G401.6 (cell line): ENCODE measurements around the gene TXNIP.

Experiments
- FAIRE-seq: peaks from 2 replicates; lab custom pipeline; 2012; peaks lifted over from hg19 to GRCh38; lab: Jason Lieb, UNC

TXNIP gene

GRCh38 chr1:145985129-145985501 is 11.3 kb downstream of the TXNIP start:
- FAIRE-seq: no peak

- FAIRE-seq: no peak
These were observed 12.2 kb downstream of the TXNIP start for GRCh38 chr1:145983960-145984830.

- FAIRE-seq: no peak
These were observed 13.1 kb downstream of the TXNIP start for GRCh38 chr1:145983206-145983675.

GRCh38 chr1:145982010-145982723 is 14.2 kb downstream of the TXNIP start:
- FAIRE-seq: no peak

- FAIRE-seq: no peak
These were observed 15.9 kb downstream of the TXNIP start for GRCh38 chr1:145980457-145980994.

GRCh38 chr1:145979746-145980456 is 16.5 kb downstream of the TXNIP start:
- FAIRE-seq: no peak

- FAIRE-seq: no peak
These were observed 17.3 kb downstream of the TXNIP start for GRCh38 chr1:145978854-145979745.

GRCh38 chr1:145978471-145978853 is 17.9 kb downstream of the TXNIP start:
- FAIRE-seq: no peak

GRCh38 chr1:145977486-145978470 is 18.6 kb downstream of the TXNIP start:
- peak; percentile 33 for FAIRE-seq

- FAIRE-seq: no peak
These were observed 19.4 kb downstream of the TXNIP start for GRCh38 chr1:145977016-145977415.

- no peak for FAIRE-seq
These were observed 21.2 kb downstream of the TXNIP start for GRCh38 chr1:145975216-145975615.

GRCh38 chr1:145974721-145975120 is 21.7 kb downstream of the TXNIP start:
- FAIRE-seq: no peak

- no peak for FAIRE-seq
These were observed 23.8 kb downstream of the TXNIP start for GRCh38 chr1:145972580-145972979.

- no peak for FAIRE-seq
These were observed 29.1 kb downstream of the TXNIP start for GRCh38 chr1:145967288-145967687.

- FAIRE-seq: no peak
These were observed 31.1 kb downstream of the TXNIP start for GRCh38 chr1:145965119-145965744.

- FAIRE-seq: peak; percentile 98
These were observed 31.9 kb downstream of the TXNIP start, which contains the start of the genes ANKRD34A and POLR3GL for GRCh38 chr1:145964328-145965118. Gene ANKRD34A, minus strand, starts transcription at chr1:145964575. Its CDS starts 2,816 bp downstream, at chr1:145961759. Gene POLR3GL, plus strand, starts transcription at chr1:145964690. Its CDS starts 10,176 bp downstream, at chr1:145974866.

GRCh38 chr1:145963265-145964019 is 32.9 kb downstream of the TXNIP start:
- no peak for FAIRE-seq
